Measurements from ENCODE around the gene TRPV2. TPM values are rescaled to one million over a fixed set of nuclear protein-coding genes. Genes with fewer than 3 reads are reported as not detected.

Gene TRPV2
- total and polyA plus RNA-seq, 5 donors, result 5.2 to 19.6 (median 10.0) TPM

DNA sequence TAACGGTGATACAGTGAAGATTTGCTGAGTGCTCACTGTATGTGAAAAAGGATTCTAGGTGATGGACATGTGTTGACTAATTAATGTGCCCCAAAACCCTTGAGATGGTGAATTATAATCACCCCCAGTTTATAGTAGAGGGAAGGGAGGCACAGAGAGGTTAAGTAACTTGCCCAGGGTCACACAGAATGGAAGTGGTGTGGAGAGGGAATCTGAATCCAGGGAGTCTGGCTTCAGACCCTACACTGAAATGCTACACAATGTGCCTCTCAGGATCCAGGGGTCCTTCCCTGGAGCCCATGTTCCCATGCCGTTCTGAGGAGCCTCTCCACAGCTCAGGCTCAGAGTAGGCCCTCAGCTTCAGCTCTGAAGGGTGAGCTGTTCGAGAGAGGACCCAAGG lies 11.6 kb downstream of the TRPV2 start:
- ATAC-seq, result no peak
- 94% methylated on average over 3 of the region's 3 CpGs for WGBS
- H3K4me1 ChIP-seq (ENCODE audit: control insufficient read depth, insufficient read depth, low read length), result no peaks in the 10 kb centered on the region
- DNase-seq, result no peak
- no peak overlapping the region for H3K27ac ChIP-seq (ENCODE audit: low read length)
- H3K4me3 ChIP-seq (ENCODE audit: low read length), result no peak overlapping the region
- no peaks in the 10 kb centered on the region for H3K9me3 ChIP-seq (ENCODE audit: control insufficient read depth, low read length)
- intact Hi-C loops (cut with DNase I), result no loop called here
- no peaks in the 10 kb centered on the region for H3K27me3 ChIP-seq (ENCODE audit: control insufficient read depth, insufficient read depth)

GRCh38 chr17:16428098-16428882 lies 12.9 kb downstream of the TRPV2 start:
- H3K4me1 ChIP-seq (ENCODE audit: control insufficient read depth, insufficient read depth, low read length), result no peaks in the 10 kb centered on the region
- peak; percentile 44 to 48 for ATAC-seq
- DNase-seq, result peak in 2 of 3 donors; percentile 78

GRCh38 chr17:16429083-16429482 lies 13.7 kb downstream of the TRPV2 start:
- Histone ChIP-seq H3K4me3 (ENCODE audit: low read length) (no peak overlapping the region), H3K27ac (ENCODE audit: low read length) (no peak overlapping the region), H3K4me1 (ENCODE audit: control insufficient read depth, insufficient read depth, low read length) (no peaks in the 10 kb centered on the region), H3K27me3 (ENCODE audit: control insufficient read depth, insufficient read depth) (no peaks in the 10 kb centered on the region), H3K9me3 (ENCODE audit: control insufficient read depth, low read length) (no peaks in the 10 kb centered on the region)
- WGBS, result 96% methylated on average over 9 of the region's 9 CpGs
- DNase-seq (no peak), ATAC-seq (no peak)
- intact Hi-C loops (cut with DNase I), result no loop called here

More at GRCh38 chr17:16428098-16428882, 12.9 kb downstream of the TRPV2 start:
- 60% methylated on average over 15 of the region's 15 CpGs for WGBS
- H3K27ac ChIP-seq (ENCODE audit: low read length), result no peak overlapping the region
- H3K27me3 ChIP-seq (ENCODE audit: control insufficient read depth, insufficient read depth), result no peaks in the 10 kb centered on the region
- H3K4me3 ChIP-seq (ENCODE audit: low read length), result no peak overlapping the region
- intact Hi-C loops (cut with DNase I), result no loop called here
- no peaks in the 10 kb centered on the region for H3K9me3 ChIP-seq (ENCODE audit: control insufficient read depth, low read length)

DNA sequence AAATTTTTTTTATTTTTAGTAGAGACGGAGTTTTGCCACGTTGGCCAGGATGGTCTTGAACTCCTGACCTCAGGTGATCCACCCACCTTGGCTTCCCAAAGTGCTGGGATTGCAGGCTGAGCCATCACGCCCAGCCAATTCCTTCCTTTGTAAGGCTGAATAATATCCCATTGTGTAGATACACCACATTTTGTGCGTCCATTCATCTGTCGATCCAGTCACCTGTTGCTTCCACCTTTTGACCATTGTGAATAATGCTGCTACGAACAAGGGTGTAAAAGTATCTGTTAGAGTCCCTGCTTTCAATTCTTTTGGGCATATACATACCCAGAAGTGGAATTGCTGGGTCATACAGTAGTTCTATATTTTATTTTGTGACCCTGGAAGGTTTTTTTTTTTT lies 15.3 kb downstream of the TRPV2 start:
- DNase-seq (no peak), ATAC-seq (no peak)
- Histone ChIP-seq H3K9me3 (ENCODE audit: control insufficient read depth, low read length) (no peaks in the 10 kb centered on the region), H3K27ac (ENCODE audit: low read length) (no peak overlapping the region), H3K4me3 (ENCODE audit: low read length) (no peak overlapping the region), H3K4me1 (ENCODE audit: control insufficient read depth, insufficient read depth, low read length) (no peaks in the 10 kb centered on the region), H3K27me3 (ENCODE audit: control insufficient read depth, insufficient read depth) (no peaks in the 10 kb centered on the region)
- intact Hi-C loops (cut with DNase I), result no loop called here
- WGBS, result 69% methylated on average over 6 of the region's 6 CpGs

GRCh38 chr17:16432017-16432416 lies 16.6 kb downstream of the TRPV2 start:
- Histone ChIP-seq H3K9me3 (ENCODE audit: control insufficient read depth, low read length) (no peaks in the 10 kb centered on the region), H3K4me3 (ENCODE audit: low read length) (no peak overlapping the region), H3K27ac (ENCODE audit: low read length) (no peak overlapping the region), H3K27me3 (ENCODE audit: control insufficient read depth, insufficient read depth) (no peaks in the 10 kb centered on the region), H3K4me1 (ENCODE audit: control insufficient read depth, insufficient read depth, low read length) (no peaks in the 10 kb centered on the region)
- DNase-seq, result peak in 1 of 3 donors; percentile 10
- 91% methylated on average over 15 of the region's 15 CpGs for WGBS
- intact Hi-C loops (cut with DNase I), result no loop called here
- no peak for ATAC-seq

DNA sequence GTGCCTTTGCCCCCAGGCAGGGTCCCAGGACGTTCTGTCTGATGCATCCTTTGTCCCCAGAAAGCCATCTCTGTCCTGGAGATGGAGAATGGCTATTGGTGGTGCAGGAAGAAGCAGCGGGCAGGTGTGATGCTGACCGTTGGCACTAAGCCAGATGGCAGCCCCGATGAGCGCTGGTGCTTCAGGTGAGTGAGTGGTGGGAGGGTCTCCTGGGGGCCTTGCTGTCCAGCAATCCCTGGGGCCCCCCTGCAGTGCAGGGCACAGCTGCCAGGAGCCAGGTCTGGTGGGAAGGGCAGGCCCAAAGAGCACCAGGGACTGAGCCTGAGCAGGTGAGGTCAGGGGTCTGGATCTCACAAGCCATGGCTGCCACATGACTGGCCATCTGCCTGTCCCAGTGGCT lies 18.1 kb downstream of the TRPV2 start:
- 70% methylated on average over 5 of the region's 5 CpGs for WGBS
- H3K27ac ChIP-seq (ENCODE audit: low read length), result no peak overlapping the region
- intact Hi-C loops (cut with DNase I), result no loop called here
- H3K9me3 ChIP-seq (ENCODE audit: control insufficient read depth, low read length), result no peaks in the 10 kb centered on the region
- H3K27me3 ChIP-seq (ENCODE audit: control insufficient read depth, insufficient read depth), result no peaks in the 10 kb centered on the region
- DNase-seq, result peak in 1 of 3 donors; percentile 15
- no peak overlapping the region for H3K4me3 ChIP-seq (ENCODE audit: low read length)
- no peak for ATAC-seq
- no peaks in the 10 kb centered on the region for H3K4me1 ChIP-seq (ENCODE audit: control insufficient read depth, insufficient read depth, low read length)

GRCh38 chr17:16434662-16435061 lies 19.3 kb downstream of the TRPV2 start:
- no peaks in the 10 kb centered on the region for H3K27me3 ChIP-seq (ENCODE audit: control insufficient read depth, insufficient read depth)
- intact Hi-C loops (cut with DNase I), result no loop called here
- no peak overlapping the region for H3K27ac ChIP-seq (ENCODE audit: low read length)
- H3K4me1 ChIP-seq (ENCODE audit: control insufficient read depth, insufficient read depth, low read length), result no peaks in the 10 kb centered on the region
- ATAC-seq (no peak), DNase-seq (peak in 1 of 3 donors; percentile 10)
- H3K4me3 ChIP-seq (ENCODE audit: low read length), result no peak overlapping the region
- no peaks in the 10 kb centered on the region for H3K9me3 ChIP-seq (ENCODE audit: control insufficient read depth, low read length)
- 55% methylated on average over 8 of the region's 8 CpGs for WGBS

DNA sequence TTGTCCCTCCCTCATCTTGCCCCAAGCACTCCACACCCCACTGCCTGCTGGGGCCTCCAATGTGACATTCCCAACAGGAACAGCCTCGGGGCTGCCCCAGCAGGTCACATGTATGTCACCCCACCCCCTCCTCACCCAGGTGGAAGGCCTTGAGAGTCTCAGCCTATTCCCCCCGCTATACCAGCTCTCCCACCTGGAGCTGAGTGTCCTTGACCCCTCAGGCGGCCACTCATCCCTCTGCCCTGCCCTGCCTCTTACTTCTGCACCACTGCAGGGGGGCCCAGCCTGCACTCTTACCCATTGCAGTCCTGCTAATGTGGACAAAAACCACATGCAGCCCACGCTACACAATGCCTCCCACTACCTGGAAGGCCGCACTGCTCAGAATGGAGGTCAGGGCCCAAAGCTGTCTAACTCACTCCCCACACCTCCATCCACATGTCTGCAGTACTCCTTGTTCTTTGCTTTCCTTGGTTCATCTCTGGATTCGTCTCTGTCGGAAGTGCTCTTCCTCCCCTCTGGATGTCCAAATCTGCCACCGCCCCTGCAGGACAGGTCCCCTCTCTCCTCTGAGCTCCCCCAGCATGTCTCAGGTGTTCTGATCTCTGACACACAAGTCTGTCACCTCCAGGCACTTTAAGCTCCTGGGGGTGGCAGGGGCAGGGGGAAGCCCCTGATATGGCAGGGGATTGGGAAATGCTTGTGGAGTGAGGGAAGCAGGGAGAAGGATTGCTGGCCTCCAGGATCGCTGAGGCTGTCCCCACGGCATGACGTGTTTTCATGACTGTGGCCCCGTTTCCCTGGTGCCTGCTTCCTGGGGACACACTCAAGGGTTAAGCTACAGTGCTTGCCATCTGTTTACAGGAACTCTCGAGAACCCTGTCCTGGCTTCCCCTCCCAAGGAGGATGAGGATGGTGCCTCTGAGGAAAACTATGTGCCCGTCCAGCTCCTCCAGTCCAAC lies 20.8 kb downstream of the TRPV2 start:
- Histone ChIP-seq H3K4me1 (ENCODE audit: control insufficient read depth, insufficient read depth, low read length) (peaks cover 4% of the 10 kb centered on the region), H3K27ac (ENCODE audit: low read length) (no peak overlapping the region), H3K27me3 (ENCODE audit: control insufficient read depth, insufficient read depth) (no peaks in the 10 kb centered on the region), H3K9me3 (ENCODE audit: control insufficient read depth, low read length) (no peaks in the 10 kb centered on the region), H3K4me3 (ENCODE audit: low read length) (no peak overlapping the region)
- DNase-seq, result peak in 1 of 3 donors; percentile 9
- no peak for ATAC-seq
- WGBS, result 64% methylated on average over 14 of the region's 14 CpGs
- intact Hi-C loops (cut with DNase I), result no loop called here

GRCh38 chr17:16437083-16437482 lies 21.7 kb downstream of the TRPV2 start:
- Histone ChIP-seq H3K27me3 (ENCODE audit: control insufficient read depth, insufficient read depth) (no peaks in the 10 kb centered on the region), H3K9me3 (ENCODE audit: control insufficient read depth, low read length) (no peaks in the 10 kb centered on the region), H3K4me1 (ENCODE audit: control insufficient read depth, insufficient read depth, low read length) (peaks cover 4% of the 10 kb centered on the region), H3K27ac (ENCODE audit: low read length) (no peak overlapping the region), H3K4me3 (ENCODE audit: low read length) (no peak overlapping the region)
- WGBS, result 70% methylated on average over 2 of the region's 2 CpGs
- no peak for ATAC-seq
- peak in 1 of 3 donors; percentile 11 for DNase-seq
- intact Hi-C loops (cut with DNase I), result no loop called here

- Histone ChIP-seq H3K4me3 (ENCODE audit: low read length) (peak overlapping the region; percentile 18), H3K9me3 (ENCODE audit: control insufficient read depth, low read length) (no peaks in the 10 kb centered on the region), H3K27me3 (ENCODE audit: control insufficient read depth, insufficient read depth) (no peaks in the 10 kb centered on the region), H3K27ac (ENCODE audit: low read length) (peak overlapping the region; percentile 68), H3K4me1 (ENCODE audit: control insufficient read depth, insufficient read depth, low read length) (peaks cover 4% of the 10 kb centered on the region)
- 11% methylated on average over 8 of the region's 8 CpGs for WGBS
- ATAC-seq (no peak), DNase-seq (no peak)
- intact Hi-C loops (cut with DNase I), result no loop called here
Observed at GRCh38 chr17:16438173-16438556, 22.8 kb downstream of the TRPV2 start.

Measured in right cardiac atrium (tissue), 5 donors.